GM20431 (cell line): Measurements from ENCODE around the gene HOXA13.

Source experiments
- in situ Hi-C: fragments of 300-500 bp; cut with MseI, MboI; formaldehyde crosslinking; loops from one replicate; pipeline ENCODE4 v1.15.0; 2020; ENCODE audit warnings: low sequenced_read_pairs; ENCODE audit not compliant: unreplicated experiment

HOXA13 gene

GRCh38 chr7:27185013-27185853, 14.7 kb downstream of the HOXA13 start, which contains the start of gene HOXA11:
Gene HOXA11 (minus strand): TSS chr7:27185232. CDS start chr7:27185144, 88 bp downstream.
- in situ Hi-C loops, result no loop called here

- in situ Hi-C loops, result no loop called here
These were observed 15.4 kb downstream of the HOXA13 start for GRCh38 chr7:27184337-27185012.

- in situ Hi-C loops, result no loop called here
These were observed 16.1 kb downstream of the HOXA13 start for GRCh38 chr7:27183682-27184336.

GRCh38 chr7:27182861-27183681, 16.8 kb downstream of the HOXA13 start:
- in situ Hi-C loops, result no loop called here

DNA sequence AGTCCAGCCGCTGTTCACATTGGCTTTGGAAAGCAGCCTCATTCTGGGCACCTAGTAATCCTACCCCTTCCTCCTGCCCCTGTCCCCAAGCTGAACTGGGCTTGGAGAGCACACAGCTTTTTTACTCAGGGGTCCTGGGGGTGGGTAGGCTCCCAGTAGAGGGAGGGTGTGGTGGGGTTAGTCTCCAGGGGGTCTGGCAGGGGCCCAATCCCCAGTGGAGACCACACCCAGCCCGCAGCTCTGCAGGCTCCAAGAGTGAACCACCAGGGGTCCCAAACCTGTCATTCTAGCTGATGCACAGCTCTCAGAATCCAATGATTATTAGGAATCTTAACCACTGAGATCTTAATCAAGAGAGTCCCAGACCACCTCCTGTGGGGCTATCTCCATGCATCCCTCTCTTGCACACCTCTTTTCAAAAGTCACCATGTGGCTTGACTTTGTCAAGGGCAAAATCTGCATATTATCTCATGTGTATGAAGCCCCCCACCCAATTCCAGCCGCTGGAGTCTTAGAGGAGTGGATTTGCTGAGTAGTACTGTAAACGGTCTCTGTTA, 17.5 kb downstream of the HOXA13 start:
- in situ Hi-C loops, result no loop called here

DNA sequence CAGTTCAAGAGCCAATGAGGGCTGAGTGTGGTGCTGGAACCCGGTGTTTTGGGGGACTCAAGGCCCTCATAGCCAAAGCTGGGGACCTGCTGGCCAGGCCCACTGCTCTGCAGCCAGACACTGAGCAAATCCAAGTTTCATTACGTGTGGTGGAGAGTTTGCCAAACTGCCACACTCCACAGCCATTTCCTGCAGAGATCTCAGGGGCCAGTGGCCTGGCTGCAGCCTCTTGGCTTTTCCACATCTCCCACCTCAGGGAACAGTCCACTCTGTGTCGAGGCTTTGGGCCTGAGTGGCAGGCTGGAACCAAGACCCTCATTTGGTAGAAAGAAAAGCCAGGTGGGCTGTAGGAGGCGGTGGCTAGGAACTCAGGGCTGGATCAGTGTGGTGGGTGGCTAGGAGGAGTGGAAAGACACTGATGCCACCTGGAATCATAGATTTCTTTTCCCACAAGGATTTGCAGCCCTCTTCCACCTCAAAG, 18.1 kb downstream of the HOXA13 start:
- in situ Hi-C loops, result no loop called here

- in situ Hi-C loops, result no loop called here
These were observed 19.2 kb downstream of the HOXA13 start for GRCh38 chr7:27180431-27181420.

- in situ Hi-C loops, result no loop called here
These were observed 20.1 kb downstream of the HOXA13 start for GRCh38 chr7:27179503-27180430.

DNA sequence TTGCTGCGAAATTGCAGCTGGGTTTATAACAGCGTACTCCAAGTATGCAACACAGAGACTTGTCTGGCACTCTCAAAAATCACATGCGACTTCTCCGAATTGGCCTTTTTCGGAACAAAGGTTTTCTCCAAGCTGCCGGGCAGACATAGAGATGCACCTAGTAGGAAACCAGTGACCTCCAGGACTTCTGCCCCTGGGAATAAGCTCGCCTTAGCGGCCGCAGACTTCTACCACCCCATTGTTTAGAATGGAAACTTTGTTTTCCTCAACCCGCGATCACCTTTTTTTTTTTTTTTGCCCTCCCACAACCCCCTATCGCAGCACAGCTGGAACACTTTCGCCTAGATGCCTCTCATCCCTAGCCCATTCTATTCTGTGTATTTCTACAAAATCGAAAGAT, 20.9 kb downstream of the HOXA13 start:
- in situ Hi-C loops, result no loop called here

DNA sequence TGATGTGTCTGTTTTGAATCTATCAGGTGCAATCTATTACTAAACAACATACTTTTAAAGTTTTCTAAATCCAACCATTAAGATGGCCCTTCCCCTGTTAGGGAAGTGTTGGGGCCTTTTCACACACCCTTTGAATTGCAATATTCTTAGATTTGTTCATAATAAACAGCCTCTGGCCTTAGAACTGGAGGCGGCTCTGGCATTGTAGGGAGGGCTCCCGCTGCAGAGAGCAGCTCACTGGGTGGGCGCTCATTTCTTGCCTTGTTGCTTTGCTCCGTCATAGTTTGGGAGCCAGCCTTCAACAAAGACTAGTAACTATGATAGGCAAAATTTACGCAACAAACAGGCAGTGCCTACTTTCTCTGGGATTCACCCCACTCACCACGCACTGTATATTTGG, 21.5 kb downstream of the HOXA13 start:
- in situ Hi-C loops, result no loop called here

GRCh38 chr7:27177795-27178320, 22.0 kb downstream of the HOXA13 start:
- in situ Hi-C loops, result no loop called here

GRCh38 chr7:27176962-27177794, 22.7 kb downstream of the HOXA13 start:
- in situ Hi-C loops, result no loop called here

GRCh38 chr7:27176524-27176845, 23.4 kb downstream of the HOXA13 start:
- in situ Hi-C loops, result no loop called here

- in situ Hi-C loops, result no loop called here
These were observed 24.0 kb downstream of the HOXA13 start for GRCh38 chr7:27175626-27176523.

GRCh38 chr7:27174874-27175625, 24.8 kb downstream of the HOXA13 start:
- in situ Hi-C loops, result loop anchor here (25.0 kb wide), 2 partner anchors 788 to 1313 kb away; no protein-coding TSS in a partner anchor
